Liver (tissue), 3 donors: Measurements from ENCODE around the gene SEPTIN2.

ENCODE experiments used
- GABPA ChIP-seq, 2 donors: IDR thresholded peaks in 1 of 2; conservative IDR thresholded peaks in 1 of 2; 2 replicates each; pipeline ENCODE4 v1.6.1; 2016; ENCODE audit warnings: antibody characterized with exemption in 2 of 2, mild to moderate bottlenecking in 1 of 2, moderate library complexity in 1 of 2
- TAF1 ChIP-seq: conservative IDR thresholded peaks from 2 replicates; pipeline ENCODE4 v1.6.1; 2016; ENCODE audit warnings: antibody characterized with exemption, mild to moderate bottlenecking
- YY1 ChIP-seq: IDR thresholded peaks from 2 replicates; pipeline ENCODE4 v1.6.1; 2016; ENCODE audit warnings: antibody characterized with exemption, mild to moderate bottlenecking
- TF ChIP-seq, protein P1 (sequence below): fragments of 150-350 bp; IDR thresholded peaks from 2 replicates; pipeline ENCODE4 v1.5.1; 2017; ENCODE audit warnings: improper control_type of control experiment, low read depth, low read length; ENCODE audit not compliant: missing input control
- TF ChIP-seq, protein P2 (sequence below): IDR thresholded peaks from 2 replicates; pipeline ENCODE4 v1.6.1; 2016; ENCODE audit warnings: antibody characterized with exemption, mild to moderate bottlenecking
- TF ChIP-seq, protein P3 (sequence below): IDR thresholded peaks from 2 replicates; pipeline ENCODE4 v1.6.1; 2016; ENCODE audit warnings: antibody characterized with exemption
- donor health status: healthy.
- donor health status: healthy.

DNA sequence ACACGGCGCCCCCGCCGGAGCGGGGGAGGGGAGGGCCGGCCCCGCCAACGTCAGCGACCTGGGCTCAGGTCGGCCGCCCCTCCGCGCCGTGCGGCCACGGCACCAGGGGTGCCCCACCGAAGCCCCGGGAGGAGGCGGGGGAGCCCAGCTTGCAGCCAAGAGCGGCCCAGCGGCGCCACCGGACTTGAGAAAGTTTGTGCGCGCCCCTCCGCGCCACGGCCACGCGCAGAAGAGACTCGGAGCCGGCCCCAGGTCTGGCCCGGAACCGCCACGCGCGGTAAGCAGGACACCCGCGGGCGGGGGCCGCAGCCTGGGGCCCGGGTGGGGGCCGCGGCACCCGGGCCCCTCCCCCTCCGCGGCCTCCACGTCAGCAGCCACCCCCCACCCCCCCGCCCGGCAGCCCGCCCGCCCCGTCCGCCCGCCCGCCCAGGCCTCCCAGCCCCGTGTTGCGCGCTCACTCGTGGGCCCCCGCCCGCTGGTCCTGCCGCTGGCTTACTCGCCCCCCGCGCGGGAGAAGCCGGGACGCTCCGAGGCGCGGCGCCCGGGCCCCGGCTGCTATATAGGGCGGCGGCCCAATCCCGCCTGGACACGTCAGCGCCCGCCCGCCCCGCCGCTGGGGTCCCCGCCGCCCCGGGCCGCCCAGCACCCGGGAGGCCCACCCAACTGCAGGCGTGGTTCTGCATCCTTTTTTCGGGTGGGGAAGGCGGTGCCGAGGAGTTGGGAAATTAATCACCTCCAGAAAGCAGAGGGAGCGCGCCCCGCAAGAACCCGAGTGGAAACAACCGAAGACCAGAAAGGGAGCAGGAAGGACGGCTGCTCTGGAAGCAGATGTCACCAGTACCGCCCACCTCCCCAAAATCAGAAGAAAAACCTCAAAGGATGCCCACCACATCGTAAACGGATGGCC, 43.2 kb upstream of the SEPTIN2 start:
- TF ChIP-seq TAF1 = no peak
- TF ChIP-seq, protein P1, sequence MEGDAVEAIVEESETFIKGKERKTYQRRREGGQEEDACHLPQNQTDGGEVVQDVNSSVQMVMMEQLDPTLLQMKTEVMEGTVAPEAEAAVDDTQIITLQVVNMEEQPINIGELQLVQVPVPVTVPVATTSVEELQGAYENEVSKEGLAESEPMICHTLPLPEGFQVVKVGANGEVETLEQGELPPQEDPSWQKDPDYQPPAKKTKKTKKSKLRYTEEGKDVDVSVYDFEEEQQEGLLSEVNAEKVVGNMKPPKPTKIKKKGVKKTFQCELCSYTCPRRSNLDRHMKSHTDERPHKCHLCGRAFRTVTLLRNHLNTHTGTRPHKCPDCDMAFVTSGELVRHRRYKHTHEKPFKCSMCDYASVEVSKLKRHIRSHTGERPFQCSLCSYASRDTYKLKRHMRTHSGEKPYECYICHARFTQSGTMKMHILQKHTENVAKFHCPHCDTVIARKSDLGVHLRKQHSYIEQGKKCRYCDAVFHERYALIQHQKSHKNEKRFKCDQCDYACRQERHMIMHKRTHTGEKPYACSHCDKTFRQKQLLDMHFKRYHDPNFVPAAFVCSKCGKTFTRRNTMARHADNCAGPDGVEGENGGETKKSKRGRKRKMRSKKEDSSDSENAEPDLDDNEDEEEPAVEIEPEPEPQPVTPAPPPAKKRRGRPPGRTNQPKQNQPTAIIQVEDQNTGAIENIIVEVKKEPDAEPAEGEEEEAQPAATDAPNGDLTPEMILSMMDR = no peak
- TF ChIP-seq, protein P2, sequence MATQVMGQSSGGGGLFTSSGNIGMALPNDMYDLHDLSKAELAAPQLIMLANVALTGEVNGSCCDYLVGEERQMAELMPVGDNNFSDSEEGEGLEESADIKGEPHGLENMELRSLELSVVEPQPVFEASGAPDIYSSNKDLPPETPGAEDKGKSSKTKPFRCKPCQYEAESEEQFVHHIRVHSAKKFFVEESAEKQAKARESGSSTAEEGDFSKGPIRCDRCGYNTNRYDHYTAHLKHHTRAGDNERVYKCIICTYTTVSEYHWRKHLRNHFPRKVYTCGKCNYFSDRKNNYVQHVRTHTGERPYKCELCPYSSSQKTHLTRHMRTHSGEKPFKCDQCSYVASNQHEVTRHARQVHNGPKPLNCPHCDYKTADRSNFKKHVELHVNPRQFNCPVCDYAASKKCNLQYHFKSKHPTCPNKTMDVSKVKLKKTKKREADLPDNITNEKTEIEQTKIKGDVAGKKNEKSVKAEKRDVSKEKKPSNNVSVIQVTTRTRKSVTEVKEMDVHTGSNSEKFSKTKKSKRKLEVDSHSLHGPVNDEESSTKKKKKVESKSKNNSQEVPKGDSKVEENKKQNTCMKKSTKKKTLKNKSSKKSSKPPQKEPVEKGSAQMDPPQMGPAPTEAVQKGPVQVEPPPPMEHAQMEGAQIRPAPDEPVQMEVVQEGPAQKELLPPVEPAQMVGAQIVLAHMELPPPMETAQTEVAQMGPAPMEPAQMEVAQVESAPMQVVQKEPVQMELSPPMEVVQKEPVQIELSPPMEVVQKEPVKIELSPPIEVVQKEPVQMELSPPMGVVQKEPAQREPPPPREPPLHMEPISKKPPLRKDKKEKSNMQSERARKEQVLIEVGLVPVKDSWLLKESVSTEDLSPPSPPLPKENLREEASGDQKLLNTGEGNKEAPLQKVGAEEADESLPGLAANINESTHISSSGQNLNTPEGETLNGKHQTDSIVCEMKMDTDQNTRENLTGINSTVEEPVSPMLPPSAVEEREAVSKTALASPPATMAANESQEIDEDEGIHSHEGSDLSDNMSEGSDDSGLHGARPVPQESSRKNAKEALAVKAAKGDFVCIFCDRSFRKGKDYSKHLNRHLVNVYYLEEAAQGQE = no peak
- TF ChIP-seq, protein P3, sequence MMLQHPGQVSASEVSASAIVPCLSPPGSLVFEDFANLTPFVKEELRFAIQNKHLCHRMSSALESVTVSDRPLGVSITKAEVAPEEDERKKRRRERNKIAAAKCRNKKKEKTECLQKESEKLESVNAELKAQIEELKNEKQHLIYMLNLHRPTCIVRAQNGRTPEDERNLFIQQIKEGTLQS = no peak
- no peak for TF ChIP-seq YY1
- no peak for TF ChIP-seq GABPA (IDR thresholded peaks at IDR 0.05 in 1 of 2, conservative IDR thresholded peaks at IDR 0.05 in 1 of 2)
